ENCODE results near the gene LRSAM1.

DNA sequence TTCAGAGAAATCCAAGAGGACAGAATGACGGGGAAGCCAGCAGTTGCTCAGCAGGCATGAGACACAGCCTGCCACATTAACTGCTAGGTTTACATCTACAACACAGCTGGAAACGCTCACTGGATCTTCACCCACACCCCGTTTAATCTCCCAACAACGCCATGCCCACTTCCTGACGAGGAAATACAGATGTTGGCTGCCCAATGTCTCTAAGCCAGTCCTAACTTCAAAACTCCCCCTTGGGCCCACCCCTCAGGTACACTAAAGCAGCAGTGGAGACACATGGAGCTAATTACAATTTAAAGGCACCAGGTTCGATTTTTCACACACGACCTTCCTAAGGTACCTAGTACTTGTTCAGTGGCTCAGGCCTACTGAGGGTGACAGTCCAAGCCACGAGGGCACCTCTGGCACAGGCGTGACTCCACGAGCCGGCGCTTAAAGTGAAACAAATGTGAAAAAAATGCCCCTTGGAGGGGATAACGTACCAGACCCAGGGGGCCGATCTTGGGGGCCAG lies 1.0 kb upstream of the LRSAM1 start:
- TF ChIP-seq, protein P1, sequence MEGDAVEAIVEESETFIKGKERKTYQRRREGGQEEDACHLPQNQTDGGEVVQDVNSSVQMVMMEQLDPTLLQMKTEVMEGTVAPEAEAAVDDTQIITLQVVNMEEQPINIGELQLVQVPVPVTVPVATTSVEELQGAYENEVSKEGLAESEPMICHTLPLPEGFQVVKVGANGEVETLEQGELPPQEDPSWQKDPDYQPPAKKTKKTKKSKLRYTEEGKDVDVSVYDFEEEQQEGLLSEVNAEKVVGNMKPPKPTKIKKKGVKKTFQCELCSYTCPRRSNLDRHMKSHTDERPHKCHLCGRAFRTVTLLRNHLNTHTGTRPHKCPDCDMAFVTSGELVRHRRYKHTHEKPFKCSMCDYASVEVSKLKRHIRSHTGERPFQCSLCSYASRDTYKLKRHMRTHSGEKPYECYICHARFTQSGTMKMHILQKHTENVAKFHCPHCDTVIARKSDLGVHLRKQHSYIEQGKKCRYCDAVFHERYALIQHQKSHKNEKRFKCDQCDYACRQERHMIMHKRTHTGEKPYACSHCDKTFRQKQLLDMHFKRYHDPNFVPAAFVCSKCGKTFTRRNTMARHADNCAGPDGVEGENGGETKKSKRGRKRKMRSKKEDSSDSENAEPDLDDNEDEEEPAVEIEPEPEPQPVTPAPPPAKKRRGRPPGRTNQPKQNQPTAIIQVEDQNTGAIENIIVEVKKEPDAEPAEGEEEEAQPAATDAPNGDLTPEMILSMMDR (IDR thresholded peaks at IDR 0.05), result no peak
- TF ChIP-seq POLR2A (IDR thresholded peaks at IDR 0.05), result no peak

All from testis (tissue), 2 donors.